ENCODE measurements around the gene DAAM1. TPM values are rescaled to one million over a fixed set of nuclear protein-coding genes. Genes with fewer than 3 reads are reported as not detected.

DAAM1 gene
- total RNA-seq, 1 experiment from 2014 or later: 30.4 TPM

DNA sequence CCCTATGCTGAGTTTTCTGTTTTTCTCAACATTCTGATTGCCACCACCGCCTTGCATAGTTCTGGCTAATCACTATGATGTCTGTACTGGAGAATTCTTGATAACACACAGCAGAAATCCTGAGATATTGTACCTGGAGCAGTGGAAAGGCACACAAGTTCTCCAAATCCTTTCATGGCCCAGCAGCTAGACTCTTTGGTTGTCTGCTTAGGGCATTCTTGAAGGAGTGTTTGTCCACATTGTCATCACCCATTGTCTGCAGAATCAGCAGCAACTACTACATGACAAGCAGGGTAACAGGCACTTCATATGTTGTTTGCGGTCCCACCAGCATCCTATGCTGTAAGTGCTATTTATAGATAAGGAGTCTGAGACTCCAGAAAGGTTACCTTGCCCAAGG is 128.9 kb downstream of the DAAM1 start:
- ChIA-PET POLR2A (no interaction called here), CTCF (no interaction called here)
- no peak for DNase-seq (ENCODE audit: low spot score)
- Mint-ChIP-seq H3K9me3 (no peaks in the 10 kb centered on the region), H3K36me3 (no peaks in the 10 kb centered on the region), H3K27ac (no peak overlapping the region), H3K4me3 (no peak overlapping the region), H3K27me3 (ENCODE audit: low read depth) (no peaks in the 10 kb centered on the region), H3K4me1 (peaks cover 13% of the 10 kb centered on the region)
- TF ChIP-seq TEAD1 (CRISPR knock-in tag; IDR thresholded peaks at IDR 0.05) (no peak), ZNF423 (CRISPR knock-in tag; IDR thresholded peaks at IDR 0.05) (no peak), NR3C1 (CRISPR knock-in tag; conservative IDR thresholded peaks at IDR 0.05; ENCODE audit: low read depth) (no peak), KAT7 (CRISPR knock-in tag; IDR thresholded peaks at IDR 0.05; ENCODE audit: borderline replicate concordance) (no peak), SMAD4 (CRISPR knock-in tag; IDR thresholded peaks at IDR 0.05) (no peak)
- TF ChIP-seq, protein P1, sequence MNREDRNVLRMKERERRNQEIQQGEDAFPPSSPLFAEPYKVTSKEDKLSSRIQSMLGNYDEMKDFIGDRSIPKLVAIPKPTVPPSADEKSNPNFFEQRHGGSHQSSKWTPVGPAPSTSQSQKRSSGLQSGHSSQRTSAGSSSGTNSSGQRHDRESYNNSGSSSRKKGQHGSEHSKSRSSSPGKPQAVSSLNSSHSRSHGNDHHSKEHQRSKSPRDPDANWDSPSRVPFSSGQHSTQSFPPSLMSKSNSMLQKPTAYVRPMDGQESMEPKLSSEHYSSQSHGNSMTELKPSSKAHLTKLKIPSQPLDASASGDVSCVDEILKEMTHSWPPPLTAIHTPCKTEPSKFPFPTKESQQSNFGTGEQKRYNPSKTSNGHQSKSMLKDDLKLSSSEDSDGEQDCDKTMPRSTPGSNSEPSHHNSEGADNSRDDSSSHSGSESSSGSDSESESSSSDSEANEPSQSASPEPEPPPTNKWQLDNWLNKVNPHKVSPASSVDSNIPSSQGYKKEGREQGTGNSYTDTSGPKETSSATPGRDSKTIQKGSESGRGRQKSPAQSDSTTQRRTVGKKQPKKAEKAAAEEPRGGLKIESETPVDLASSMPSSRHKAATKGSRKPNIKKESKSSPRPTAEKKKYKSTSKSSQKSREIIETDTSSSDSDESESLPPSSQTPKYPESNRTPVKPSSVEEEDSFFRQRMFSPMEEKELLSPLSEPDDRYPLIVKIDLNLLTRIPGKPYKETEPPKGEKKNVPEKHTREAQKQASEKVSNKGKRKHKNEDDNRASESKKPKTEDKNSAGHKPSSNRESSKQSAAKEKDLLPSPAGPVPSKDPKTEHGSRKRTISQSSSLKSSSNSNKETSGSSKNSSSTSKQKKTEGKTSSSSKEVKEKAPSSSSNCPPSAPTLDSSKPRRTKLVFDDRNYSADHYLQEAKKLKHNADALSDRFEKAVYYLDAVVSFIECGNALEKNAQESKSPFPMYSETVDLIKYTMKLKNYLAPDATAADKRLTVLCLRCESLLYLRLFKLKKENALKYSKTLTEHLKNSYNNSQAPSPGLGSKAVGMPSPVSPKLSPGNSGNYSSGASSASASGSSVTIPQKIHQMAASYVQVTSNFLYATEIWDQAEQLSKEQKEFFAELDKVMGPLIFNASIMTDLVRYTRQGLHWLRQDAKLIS (CRISPR knock-in tag; IDR thresholded peaks at IDR 0.05; ENCODE audit: borderline replicate concordance): no peak
- TF ChIP-seq, protein P2, sequence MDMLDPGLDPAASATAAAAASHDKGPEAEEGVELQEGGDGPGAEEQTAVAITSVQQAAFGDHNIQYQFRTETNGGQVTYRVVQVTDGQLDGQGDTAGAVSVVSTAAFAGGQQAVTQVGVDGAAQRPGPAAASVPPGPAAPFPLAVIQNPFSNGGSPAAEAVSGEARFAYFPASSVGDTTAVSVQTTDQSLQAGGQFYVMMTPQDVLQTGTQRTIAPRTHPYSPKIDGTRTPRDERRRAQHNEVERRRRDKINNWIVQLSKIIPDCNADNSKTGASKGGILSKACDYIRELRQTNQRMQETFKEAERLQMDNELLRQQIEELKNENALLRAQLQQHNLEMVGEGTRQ (CRISPR knock-in tag; IDR thresholded peaks at IDR 0.05): no peak
- no peak for ATAC-seq

DNA sequence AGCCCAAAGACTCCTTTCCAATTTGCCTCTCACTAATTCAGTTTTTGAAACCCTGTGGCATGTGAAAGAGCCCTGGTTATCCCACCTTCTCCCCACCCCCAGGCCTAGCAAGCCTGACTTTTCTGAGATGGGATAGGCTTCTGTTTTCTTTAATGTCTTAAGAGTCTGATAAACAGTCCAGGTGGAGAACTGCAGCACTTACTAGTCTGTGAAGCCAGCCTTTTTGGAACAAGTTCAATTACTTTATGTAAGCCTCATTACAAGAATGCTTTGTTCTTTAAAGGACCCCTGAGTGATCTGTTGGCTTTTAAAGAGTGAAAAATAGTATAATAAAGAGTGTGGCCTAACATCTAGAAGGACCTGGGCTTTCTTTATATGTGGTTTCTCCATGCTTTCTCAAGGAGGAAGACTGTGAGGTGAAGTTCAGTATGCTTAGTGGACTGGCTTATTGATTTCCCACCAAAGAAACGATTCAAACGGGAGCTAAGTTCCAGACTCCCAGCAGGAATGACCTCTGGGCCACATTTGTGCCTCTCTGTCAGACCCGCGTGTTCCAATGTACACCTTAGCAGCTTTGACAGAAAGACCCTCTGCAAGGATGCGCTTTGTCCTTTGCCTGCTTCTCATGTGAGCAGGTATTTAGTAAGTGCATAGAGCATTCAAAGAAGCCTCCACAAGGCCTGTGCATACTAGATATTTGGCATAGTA is 129.5 kb downstream of the DAAM1 start:
- ATAC-seq (no peak), DNase-seq (ENCODE audit: low spot score) (no peak)
- Mint-ChIP-seq H3K9me3 (no peaks in the 10 kb centered on the region), H3K4me3 (no peak overlapping the region), H3K4me1 (peaks cover 11% of the 10 kb centered on the region), H3K27ac (no peak overlapping the region), H3K36me3 (no peaks in the 10 kb centered on the region), H3K27me3 (ENCODE audit: low read depth) (no peaks in the 10 kb centered on the region)
- ChIA-PET POLR2A (no interaction called here), CTCF (interaction anchor here (1.2 kb wide), 1 partner anchor 189 kb away, joined by 3 read pairs; no protein-coding TSS in a partner anchor)
- no peak for TF ChIP-seq ZNF263 (CRISPR knock-in tag; IDR thresholded peaks at IDR 0.05; ENCODE audit: low read depth)
- TF ChIP-seq, protein P3, sequence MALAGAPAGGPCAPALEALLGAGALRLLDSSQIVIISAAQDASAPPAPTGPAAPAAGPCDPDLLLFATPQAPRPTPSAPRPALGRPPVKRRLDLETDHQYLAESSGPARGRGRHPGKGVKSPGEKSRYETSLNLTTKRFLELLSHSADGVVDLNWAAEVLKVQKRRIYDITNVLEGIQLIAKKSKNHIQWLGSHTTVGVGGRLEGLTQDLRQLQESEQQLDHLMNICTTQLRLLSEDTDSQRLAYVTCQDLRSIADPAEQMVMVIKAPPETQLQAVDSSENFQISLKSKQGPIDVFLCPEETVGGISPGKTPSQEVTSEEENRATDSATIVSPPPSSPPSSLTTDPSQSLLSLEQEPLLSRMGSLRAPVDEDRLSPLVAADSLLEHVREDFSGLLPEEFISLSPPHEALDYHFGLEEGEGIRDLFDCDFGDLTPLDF (CRISPR knock-in tag; IDR thresholded peaks at IDR 0.05): no peak

DNA sequence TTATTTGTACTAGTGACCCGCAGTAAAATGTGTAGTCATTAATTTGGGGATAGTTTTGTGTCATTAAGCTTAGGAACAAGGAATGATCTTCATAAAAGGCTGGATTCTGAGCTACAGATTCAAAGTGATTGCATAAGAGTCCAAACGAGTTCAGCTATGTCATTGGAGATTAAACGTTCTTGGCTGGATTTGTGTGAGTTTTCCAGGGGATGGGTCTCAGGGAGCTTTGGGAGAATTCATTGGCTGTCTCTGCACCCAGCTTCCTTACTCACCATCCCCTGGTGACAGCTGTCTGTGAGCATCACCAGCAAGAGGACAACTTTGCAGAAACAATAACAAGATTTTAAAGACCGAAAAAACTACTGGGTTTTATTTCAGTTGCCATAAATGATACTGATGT is 130.4 kb downstream of the DAAM1 start:
- TF ChIP-seq, protein P4, sequence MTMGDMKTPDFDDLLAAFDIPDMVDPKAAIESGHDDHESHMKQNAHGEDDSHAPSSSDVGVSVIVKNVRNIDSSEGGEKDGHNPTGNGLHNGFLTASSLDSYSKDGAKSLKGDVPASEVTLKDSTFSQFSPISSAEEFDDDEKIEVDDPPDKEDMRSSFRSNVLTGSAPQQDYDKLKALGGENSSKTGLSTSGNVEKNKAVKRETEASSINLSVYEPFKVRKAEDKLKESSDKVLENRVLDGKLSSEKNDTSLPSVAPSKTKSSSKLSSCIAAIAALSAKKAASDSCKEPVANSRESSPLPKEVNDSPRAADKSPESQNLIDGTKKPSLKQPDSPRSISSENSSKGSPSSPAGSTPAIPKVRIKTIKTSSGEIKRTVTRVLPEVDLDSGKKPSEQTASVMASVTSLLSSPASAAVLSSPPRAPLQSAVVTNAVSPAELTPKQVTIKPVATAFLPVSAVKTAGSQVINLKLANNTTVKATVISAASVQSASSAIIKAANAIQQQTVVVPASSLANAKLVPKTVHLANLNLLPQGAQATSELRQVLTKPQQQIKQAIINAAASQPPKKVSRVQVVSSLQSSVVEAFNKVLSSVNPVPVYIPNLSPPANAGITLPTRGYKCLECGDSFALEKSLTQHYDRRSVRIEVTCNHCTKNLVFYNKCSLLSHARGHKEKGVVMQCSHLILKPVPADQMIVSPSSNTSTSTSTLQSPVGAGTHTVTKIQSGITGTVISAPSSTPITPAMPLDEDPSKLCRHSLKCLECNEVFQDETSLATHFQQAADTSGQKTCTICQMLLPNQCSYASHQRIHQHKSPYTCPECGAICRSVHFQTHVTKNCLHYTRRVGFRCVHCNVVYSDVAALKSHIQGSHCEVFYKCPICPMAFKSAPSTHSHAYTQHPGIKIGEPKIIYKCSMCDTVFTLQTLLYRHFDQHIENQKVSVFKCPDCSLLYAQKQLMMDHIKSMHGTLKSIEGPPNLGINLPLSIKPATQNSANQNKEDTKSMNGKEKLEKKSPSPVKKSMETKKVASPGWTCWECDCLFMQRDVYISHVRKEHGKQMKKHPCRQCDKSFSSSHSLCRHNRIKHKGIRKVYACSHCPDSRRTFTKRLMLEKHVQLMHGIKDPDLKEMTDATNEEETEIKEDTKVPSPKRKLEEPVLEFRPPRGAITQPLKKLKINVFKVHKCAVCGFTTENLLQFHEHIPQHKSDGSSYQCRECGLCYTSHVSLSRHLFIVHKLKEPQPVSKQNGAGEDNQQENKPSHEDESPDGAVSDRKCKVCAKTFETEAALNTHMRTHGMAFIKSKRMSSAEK (CRISPR knock-in tag; IDR thresholded peaks at IDR 0.05; ENCODE audit: borderline replicate concordance): no peak
- TF ChIP-seq ETV6 (CRISPR knock-in tag; IDR thresholded peaks at IDR 0.05) (no peak), TCF7 (CRISPR knock-in tag; IDR thresholded peaks at IDR 0.05; ENCODE audit: low read depth) (no peak)
- TF ChIP-seq, protein P5, sequence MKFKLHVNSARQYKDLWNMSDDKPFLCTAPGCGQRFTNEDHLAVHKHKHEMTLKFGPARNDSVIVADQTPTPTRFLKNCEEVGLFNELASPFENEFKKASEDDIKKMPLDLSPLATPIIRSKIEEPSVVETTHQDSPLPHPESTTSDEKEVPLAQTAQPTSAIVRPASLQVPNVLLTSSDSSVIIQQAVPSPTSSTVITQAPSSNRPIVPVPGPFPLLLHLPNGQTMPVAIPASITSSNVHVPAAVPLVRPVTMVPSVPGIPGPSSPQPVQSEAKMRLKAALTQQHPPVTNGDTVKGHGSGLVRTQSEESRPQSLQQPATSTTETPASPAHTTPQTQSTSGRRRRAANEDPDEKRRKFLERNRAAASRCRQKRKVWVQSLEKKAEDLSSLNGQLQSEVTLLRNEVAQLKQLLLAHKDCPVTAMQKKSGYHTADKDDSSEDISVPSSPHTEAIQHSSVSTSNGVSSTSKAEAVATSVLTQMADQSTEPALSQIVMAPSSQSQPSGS (CRISPR knock-in tag; IDR thresholded peaks at IDR 0.05; ENCODE audit: borderline replicate concordance, low read depth): no peak
- H3K36me3 Mint-ChIP-seq: no peaks in the 10 kb centered on the region
- no peaks in the 10 kb centered on the region for H3K27me3 Mint-ChIP-seq (ENCODE audit: low read depth)

More for the DNA sequence above, 130.4 kb downstream of the DAAM1 start:
- DNase-seq (ENCODE audit: low spot score) (no peak), ATAC-seq (no peak)
- H3K4me3 Mint-ChIP-seq: no peak overlapping the region
- no peaks in the 10 kb centered on the region for H3K9me3 Mint-ChIP-seq
- ChIA-PET POLR2A (no interaction called here), CTCF (interaction anchor here (1.2 kb wide), 1 partner anchor 188 kb away, joined by 3 read pairs; no protein-coding TSS in a partner anchor)
- H3K27ac Mint-ChIP-seq: no peak overlapping the region
- peaks cover 5% of the 10 kb centered on the region for H3K4me1 Mint-ChIP-seq
